Retina (tissue), 1 donor: ENCODE measurements around the gene SLC25A36.
A peak's percentile ranks its signal among the peaks of the same experiment; 100 is the strongest.

Source experiments
- DNase-seq: peaks from one replicate; pipeline ENCODE4 v3.0.0-alpha.2; 2016

Gene SLC25A36, protein sequence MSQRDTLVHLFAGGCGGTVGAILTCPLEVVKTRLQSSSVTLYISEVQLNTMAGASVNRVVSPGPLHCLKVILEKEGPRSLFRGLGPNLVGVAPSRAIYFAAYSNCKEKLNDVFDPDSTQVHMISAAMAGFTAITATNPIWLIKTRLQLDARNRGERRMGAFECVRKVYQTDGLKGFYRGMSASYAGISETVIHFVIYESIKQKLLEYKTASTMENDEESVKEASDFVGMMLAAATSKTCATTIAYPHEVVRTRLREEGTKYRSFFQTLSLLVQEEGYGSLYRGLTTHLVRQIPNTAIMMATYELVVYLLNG

DNA sequence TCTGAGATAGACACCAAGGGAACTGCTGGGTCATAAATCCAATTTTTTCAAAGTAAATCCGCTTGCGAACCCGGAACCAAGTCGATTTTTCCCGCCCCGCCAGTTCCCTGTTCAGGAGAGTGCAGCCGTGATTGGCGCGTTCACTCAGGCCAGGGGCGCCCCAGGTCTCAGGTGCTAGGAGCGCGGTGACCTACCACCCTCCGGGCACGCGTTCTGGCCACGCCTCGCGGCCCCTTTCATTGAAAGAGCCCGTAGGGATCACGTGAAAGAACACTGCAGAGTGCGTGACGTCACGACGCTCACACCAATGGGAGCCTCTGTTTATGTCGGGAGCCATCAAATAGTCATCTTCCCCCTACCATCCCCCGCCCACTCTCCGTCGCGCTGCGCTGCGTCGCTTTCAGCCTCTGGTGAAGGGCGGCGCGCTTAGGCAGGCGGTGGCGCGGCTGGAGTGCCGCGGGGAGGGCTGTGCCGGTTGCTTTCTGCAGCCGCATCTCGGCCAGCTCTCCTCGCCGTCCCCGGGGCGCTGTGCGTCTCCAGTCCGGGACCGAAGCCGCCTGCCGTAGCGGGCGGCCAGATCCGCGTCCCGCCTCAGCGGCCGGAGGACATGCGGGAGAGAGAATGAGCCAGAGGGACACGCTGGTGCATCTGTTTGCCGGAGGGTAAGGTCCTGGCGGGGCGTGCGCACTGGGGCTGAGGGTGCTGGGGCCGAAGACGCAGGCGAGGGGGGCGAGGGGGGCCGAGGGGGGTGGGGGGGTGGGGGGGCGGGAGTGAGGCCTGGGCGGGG is at the start of gene SLC25A36:
Gene SLC25A36, plus strand, starts transcription at position 403 of the 787 bp plus-strand sequence. Its CDS starts 219 bp downstream, at position 622.
- peak; percentile 98 for DNase-seq

DNA sequence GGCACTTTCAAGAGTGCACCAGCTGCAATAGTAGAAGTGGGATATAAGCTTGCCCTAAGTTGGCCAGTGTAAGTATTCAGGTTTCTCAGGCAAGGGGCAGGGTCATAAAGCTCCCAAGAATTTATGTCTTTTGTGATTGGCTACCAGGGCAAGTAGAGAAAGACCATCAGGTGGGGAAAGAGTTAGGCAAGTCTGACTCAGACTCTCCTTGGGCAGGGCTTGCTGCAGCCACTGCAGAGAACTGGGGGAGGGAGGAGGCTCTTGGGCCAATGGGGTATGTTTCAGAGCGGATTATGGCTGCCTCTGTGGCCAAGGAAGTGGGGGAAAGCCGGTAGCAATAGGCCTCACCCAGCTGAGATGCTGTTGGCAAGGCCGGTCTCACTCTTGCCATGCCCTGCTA is 44.6 kb upstream of the SLC25A36 start:
- no peak for DNase-seq

DNA sequence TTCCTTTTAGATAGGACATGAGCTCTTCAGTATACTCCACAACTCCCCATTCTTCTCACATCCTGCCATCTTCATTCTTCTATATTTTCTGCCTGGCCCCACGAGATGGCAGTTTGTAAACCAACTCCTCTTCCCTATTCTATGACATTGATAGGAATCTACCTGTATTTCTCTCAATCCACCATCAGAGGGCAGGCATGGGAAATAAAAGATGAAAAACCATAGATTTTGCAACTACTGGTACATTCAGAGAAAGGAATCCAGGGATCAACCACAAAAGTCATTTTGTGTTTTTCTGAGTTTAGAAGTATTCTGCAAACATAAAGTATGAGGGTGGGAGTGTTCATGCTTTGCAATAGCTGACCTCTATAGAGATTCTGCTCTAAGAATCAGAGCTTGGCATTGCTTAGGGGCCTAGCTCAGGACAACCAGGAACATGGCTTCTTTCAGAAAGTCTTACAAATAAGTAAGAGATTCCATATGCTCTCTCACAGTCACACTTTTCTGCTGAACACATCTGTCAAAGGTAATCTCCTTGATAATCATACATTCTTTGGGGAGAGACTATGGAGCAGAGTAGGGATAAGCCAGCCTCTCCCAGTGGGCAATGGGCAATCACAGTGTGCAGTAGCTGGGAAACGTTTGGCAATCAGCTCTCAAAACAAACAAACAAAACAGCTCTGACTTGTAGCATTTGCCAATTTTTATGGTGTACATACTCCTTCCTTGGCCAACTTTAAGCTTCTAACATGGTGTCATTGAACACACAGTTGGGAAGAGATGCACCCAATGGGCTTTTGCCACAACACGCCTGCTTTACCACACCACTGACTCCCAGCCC is 43.1 kb upstream of the SLC25A36 start:
- peak; percentile 32 for DNase-seq

DNA sequence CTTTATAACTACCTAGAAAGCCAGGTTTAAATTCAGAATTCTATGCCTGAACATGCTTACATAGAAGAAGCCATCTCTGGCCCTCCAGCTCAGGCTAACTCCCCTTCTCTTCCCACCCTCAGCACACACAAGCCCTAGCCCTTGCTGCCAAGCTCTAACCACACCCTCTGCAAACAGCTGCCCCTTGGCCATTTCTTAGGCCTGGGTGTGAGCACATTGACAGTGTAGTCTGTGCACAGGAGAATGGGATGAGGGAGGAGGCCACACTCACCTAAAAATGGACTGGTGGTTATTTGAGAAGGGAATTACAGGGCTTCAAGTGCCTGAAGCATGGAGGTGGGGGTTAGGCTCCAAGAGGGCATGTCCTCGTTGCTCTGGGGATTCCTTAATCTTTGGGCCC is 42.3 kb upstream of the SLC25A36 start:
- DNase-seq: no peak

DNA sequence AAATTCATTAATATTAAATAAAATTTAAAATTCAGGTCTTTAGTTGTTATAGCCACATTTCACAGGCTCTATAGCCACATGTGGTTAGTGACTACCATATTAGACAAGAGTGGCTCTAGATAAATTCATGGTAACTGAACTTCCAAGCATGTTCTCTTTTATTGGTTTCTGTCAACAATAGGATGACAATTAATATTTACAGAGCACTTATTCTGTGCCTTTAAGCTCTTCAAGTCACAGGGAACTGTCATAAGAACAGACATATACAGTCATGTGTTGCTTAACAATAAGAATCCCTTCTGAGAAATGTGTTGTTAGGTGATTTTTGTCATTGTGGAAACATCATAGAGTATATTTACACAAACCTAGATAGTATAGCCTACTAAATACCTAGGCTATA is 38.8 kb upstream of the SLC25A36 start:
- no peak for DNase-seq

DNA sequence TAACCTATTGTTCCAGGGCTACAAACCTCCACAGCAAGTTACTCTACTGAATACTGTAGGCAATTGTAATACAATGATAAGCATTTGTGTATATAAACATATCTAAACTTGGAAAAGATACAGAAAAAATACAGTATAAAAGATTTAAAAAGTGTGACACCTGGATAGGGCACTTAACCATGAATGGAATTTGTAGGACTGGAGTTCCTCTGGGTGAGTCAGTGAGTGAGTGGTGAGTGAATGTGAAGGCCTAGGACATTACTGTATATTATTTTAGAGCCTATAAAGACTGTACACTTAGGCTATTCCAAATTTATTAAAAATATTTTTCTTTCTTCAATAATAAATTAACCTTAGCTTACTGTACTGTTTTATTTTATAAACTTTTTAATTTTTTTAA is 38.4 kb upstream of the SLC25A36 start:
- DNase-seq: no peak

DNA sequence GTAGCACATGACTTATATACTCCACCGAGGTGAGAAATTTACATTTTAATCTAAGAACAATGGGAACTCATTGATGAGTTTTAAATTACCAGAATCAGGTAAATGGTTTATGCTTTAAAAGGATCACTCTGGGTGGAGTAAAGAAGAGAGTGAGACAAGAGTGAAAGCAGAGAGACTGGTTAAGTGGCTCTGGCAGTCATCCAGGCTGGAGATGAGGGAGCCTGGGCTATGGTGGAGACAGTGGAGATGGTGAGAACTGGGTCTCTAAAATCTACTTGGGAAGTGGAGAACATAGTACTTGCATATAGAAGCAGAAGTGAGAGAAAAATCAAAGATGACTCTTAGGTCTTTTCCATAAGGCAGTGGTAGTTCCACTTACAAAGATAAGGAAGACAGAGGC is 37.1 kb upstream of the SLC25A36 start:
- DNase-seq: no peak

DNA sequence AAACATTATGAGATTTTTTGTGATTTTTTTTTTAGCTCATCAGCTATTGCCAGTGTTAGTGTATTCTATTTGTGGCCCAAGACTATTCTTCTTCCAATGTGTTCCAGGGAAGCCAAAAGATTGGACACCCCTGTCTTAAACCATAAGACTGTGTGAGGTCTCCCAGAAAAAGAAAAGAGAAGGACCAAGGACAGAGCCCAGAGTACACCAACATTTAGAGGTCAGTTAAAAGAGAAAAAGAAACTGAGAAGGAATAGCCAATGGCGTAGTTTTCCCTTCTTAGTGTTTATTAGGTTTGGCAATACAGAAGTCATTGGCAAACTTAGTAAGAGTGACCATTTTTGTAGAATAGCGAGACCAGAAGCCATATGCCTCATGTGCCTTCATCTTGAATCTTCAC is 36.1 kb upstream of the SLC25A36 start:
- no peak for DNase-seq

DNA sequence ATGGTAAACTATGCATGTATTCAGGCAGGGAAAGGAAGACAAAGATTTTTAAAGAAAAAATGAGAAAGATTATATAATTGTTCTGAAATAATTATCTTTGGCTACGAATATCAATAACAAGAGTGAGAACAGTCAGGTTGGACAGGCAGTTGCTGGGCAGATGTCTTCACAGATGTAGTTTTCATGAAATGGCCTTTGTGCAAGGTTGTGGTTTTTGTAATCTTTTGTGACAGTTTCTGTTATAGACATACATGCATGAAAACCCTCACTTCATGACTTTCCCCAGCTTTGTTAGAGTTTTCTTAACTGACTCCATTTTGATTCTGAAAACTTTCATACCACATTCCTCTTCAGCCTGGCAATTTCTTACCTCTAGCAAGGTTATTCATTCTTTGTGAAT is 34.9 kb upstream of the SLC25A36 start:
- DNase-seq: no peak

DNA sequence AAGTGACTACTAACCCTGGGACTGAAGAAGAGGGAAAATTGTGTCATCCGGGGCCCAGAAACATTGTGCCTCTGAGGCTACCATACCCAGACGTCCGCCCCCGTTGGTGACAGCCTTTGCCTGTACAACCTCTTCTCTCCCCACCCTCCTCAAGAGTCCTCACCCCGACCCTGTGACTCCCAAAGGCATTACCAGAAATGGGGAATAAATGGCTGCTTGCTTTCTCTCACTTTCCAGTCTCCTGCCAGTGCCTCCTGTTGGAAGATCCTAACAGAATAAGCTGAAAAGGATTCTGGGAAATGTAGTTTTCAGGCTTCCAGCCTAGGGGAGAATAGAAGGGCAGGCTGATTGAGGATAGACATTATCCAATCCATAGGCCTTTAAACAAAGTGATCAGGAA is 30.8 kb upstream of the SLC25A36 start:
- DNase-seq: peak; percentile 44

DNA sequence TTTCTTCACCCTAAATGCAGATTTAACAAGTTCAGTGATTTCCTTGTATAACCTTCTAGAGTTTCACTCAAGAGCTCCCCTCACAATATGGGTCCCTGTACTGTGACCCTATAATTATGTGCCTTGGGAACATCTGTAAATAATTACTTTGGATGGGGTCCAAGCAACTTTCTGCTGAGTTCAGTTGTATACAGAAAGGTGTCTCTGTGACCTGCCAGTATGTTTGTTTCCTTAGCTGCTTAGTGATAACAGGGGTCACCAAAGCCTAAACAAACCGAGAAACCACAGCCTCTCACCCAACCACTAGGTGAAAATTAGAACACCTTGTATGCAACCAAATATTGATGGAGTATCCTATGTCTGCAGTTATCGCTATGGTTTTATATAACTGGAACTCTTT is 29.8 kb upstream of the SLC25A36 start:
- no peak for DNase-seq

DNA sequence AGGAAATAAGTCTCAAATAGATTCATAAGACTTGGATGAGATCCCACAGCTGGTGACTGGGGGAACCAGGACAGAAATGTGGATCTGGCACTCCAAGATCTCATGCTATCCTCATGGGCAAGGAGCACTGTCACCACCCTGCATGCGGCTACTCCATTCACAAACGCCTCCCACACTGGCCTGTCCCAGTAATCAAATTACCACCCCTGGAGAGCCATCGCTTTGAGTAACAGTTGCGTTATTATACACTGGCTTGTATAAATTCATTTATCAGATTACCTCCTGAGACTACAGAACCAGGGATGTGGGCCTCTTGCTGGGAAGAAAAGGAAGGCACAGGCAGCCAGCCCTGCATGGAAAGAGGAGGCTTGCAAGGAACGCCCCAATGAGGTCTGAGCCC is 27.9 kb upstream of the SLC25A36 start:
- no peak for DNase-seq

DNA sequence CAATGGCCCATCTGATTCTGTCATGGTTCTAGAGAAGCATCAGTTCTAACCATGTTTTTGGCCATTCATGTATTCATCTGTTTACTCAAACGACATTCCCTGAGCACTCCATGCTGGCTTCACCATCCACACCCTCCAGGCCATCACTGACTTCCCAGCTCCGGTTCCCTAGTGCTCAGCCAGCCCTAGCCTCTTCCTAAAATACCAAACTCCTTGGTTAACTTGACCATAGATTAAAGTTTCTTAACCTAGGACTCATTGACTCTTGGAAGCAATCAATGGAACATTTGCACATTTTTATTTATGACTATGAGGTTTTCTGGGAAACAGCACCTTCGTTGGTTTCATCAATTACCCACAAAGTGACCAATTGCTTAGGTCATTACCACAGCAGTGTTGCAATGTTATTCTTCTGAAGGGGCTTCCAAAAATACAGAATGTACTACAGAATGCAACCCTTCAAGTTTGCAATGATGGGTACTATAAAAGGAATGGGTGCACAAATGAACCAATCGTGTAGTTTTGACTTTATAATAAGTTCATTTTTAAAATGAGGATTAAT is 27.2 kb upstream of the SLC25A36 start:
- no peak for DNase-seq

DNA sequence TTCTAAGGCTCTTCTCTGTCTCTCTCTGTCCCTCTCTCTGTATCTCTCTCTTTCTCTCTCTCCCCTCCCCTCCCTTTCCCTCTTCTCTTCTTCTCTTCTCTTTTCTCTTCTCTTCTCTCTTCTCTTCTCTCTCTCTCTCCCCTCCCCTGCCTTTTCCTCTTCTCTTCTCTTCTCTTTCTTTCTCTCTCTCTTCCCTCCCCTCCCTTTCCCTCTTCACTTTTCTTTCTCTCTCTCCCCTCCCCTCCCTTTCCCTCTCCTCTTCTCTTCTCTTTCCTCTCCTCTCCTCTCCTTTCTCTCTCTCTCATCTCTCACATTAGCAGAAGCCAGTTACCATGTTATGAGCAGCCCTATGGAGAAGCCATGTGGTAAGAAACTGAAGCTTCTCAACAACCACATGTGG is 25.0 kb upstream of the SLC25A36 start:
- no peak for DNase-seq

DNA sequence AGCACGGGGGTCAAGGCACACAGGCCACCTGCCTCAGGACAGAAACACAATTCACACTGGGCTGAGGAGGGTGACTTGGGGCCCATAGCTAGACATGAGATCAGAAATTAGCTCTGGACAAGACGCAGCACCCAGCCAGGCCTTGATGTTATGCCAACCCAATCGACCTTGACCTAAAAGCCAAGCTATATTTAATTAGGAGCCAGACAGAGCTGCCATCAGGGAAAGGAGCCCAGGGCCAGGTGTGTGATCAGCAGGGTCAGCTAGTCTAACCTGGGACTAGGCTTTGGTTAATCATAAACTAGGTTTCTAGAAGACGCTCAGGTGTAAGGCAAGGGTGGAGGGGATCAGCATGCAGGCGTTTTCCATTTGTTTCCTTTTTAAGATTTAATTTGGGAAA is 23.9 kb upstream of the SLC25A36 start:
- no peak for DNase-seq

DNA sequence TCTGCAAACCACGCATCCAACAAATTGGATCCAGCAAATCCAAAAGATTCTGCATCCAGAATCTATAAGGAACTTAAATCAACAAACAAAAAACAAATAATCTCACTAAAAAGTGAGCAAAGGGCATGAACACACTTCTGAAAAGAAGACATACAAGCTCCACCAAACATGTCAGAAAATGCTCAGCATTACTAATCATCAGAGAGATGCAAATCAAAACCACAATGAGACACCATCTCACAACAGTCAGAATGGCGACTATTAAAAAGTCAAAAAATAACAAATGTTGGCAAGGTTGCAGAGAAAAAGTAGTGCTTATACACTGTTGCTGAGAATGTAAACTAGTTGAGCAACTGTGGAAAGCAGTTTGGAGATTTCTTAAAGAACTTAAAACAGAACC is 21.6 kb upstream of the SLC25A36 start:
- no peak for DNase-seq

DNA sequence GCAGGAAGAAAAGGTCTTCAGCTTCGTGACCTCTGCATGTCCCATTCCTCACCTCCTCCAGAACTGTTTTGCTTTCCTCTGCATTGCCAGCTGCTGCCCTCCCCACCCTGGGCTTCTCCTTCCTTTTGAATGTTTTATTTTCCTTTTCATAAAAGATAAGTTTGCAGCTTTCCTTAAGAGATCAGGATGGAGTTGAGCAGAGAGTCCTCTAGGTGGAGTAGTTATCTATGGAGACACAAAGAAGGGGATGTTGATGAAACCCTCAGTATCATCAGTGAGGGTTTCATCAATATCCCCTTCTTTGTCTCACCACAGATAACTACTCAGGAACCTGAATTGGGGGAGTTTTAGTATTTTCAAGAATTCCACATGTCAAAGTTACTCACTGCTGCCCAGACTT is 19.0 kb upstream of the SLC25A36 start:
- no peak for DNase-seq

DNA sequence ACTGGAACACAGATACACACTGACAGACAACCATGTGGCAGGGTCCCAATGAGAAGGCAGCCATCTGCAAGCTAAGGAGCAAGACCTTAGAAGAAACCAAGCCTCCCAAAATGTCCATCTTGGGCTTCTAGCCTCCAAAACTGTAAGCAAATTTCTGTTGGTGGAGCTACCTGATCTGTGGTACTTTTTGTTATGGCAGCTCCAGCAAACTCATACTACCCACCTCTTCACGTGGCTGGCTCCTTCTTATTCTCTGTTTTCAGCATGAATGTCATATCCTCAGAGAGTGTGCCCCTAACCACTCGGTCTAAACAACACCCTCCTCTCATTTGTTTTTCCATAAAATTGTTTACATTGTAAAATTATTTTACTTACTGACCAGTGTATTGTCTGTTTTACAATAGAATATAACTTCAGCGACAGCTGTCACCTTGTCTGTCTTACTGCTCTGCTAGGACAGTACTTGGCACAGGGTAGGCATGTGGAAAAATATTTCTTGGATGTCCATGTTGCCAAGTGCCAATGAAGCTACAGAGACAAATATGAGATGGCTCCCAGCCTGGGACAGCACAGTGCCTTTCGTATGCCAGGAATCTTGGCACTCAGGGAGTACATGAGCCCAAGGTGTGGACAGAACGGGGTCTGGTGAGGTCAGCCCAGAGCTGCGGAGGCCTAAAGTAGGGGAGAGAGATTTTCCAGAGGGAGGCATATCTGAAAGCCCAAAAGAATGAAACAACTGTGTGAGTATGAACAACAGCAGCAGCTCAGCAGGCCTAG is 17.4 kb upstream of the SLC25A36 start:
- DNase-seq: no peak

DNA sequence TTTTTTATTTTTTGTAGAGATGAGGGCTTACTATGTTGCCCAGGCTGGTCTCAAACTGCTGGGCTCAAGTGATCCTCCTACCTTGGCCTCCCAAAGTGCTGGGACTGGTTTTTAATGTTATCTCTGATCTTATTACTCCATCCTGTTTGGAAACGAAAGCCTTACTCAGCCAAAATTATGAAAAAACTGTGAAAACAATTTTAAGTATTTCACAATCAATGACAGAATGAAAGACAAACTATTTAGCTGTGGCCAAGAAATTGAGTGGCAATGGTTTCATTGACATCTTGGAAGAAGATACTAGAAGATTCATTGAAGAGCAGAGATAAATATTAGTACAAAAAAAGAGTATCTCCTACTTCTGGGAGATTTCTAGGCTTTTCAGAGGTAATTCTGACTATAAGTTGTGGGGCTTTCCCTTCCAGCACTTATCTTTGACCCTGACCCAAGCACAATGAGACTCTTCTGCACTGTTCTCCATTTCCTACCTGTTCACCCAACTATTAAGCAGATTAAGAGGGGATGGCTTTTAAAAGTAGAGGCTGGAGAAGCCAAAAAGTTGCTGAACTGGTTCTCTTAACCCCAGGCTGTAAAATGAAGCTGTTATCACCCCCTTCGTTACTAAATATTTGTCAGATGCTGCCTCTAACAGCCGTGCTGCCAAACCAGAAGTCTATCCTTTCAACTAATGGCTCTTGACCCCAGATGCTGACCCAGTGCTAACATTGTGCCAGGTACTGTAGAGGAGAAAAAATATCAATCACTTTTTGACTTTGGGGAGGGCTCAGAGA is 14.2 kb upstream of the SLC25A36 start:
- no peak for DNase-seq

DNA sequence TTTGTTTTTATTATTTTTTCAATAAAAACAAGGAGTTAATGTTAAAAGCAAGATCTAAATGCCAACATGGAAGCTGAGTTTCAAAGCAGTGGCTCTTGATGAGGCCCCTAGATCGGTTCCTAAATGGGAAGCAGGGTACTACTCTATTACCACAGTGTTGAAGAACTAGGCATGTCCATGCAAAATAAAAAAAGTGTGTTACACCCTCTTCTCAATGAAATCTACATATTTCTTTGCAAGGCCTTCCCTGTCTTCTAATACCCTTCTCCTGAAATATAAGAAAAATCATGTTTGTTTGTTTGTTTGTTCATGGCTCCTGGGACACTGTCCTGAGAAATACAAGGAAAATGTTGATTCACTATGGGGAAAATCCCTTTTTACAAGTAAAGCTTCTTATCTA is 12.2 kb upstream of the SLC25A36 start:
- no peak for DNase-seq

DNA sequence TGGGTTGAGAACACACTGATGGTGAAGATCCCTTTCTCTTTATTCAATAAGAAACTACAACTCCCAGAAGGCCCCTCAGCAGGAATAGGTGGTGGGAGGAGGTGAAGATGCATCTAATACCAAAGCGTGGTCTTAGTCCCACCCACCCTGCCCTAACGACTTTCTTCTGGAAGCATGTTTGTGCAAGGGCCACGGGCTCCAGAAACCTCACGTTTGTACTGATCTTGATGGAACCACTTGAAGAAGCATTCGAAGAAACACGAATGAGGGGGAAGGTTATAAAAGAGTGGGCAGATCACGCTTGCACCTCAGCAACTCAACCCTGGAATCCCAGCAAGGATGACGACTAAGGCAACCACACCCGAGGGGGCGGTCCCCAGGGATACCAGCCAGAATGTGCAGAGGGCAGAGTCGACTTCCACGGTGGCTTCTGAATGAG is 10.6 kb upstream of the SLC25A36 start:
- DNase-seq: no peak

DNA sequence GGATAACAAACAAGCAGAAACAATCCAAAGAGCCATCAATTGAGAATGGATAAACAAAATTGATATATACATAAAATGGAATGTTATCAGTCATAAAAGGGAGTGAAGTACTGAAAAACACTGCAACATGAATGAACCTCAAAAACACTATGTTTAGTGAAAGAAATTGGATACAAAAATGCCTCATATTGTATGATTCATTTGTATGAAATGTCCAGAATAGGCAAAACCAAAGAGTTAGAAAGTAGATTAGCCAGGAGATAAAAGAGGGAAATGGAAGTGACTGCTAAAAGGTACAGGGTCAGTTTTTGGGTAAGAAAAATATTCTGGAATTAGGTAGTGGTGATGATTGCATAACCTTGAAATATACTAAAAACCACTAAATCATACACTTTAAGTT is 9.8 kb upstream of the SLC25A36 start:
- DNase-seq: no peak
